Right atrium auricular region (tissue), 2 donors: ENCODE measurements around the gene TRIM29. TPM values are rescaled to one million over a fixed set of nuclear protein-coding genes. Genes with fewer than 3 reads are reported as not detected.

Experiments used
- DNase-seq: peaks from one replicate; pipeline ENCODE4 v3.0.0-alpha.2; 2019; ENCODE audit warnings: low spot score
- H3K27ac ChIP-seq, 2 donors: fragments of 200-600 bp; sonication (generic); 1 replicate in 1 of 2; 2 replicates in 1 of 2; pipeline ENCODE4 v1.5.1; 2016 to 2019
- H3K27me3 ChIP-seq, 2 donors: fragments of 200-600 bp; sonication (generic); one replicate each; pipeline versions ENCODE4 v1.5.1 to v1.6.0; 2017 to 2019
- H3K36me3 ChIP-seq: fragments of 200-600 bp; sonication (generic); one replicate; pipeline ENCODE4 v1.5.1; 2016
- H3K4me1 ChIP-seq, 2 donors: fragments of 200-600 bp; sonication (generic); one replicate each; pipeline versions ENCODE4 v1.5.1 to v1.6.0; 2017 to 2019
- H3K4me3 ChIP-seq, 2 donors: fragments of 200-600 bp; sonication (generic); 1 replicate in 1 of 2; 2 replicates in 1 of 2; pipeline ENCODE4 v1.5.1; 2017 to 2019; ENCODE audit warnings: mild to moderate bottlenecking in 1 of 2, moderate library complexity in 1 of 2
- H3K9me3 ChIP-seq, 2 donors: fragments of 200-600 bp; sonication (generic); one replicate each; pipeline ENCODE4 v1.5.1; 2019
- total RNA-seq, 2 donors: library from RNA; depleted of rRNA; stranded (reverse); fragments of >200 nt; gene quantifications; one replicate each; pipeline ENCODE4 v1.1.0, GENCODE V29; 2016
- TF ChIP-seq, protein P1 (sequence below), 2 donors: fragments of 200-600 bp; sonication (generic); IDR thresholded peaks; one replicate each; pipeline ENCODE4 v1.5.1; 2019; ENCODE audit warnings: antibody characterized with exemption in 2 of 2

The TRIM29 gene
- total RNA-seq, 2 donors from 2014 or later, result 0.85 to 2.7 TPM

DNA sequence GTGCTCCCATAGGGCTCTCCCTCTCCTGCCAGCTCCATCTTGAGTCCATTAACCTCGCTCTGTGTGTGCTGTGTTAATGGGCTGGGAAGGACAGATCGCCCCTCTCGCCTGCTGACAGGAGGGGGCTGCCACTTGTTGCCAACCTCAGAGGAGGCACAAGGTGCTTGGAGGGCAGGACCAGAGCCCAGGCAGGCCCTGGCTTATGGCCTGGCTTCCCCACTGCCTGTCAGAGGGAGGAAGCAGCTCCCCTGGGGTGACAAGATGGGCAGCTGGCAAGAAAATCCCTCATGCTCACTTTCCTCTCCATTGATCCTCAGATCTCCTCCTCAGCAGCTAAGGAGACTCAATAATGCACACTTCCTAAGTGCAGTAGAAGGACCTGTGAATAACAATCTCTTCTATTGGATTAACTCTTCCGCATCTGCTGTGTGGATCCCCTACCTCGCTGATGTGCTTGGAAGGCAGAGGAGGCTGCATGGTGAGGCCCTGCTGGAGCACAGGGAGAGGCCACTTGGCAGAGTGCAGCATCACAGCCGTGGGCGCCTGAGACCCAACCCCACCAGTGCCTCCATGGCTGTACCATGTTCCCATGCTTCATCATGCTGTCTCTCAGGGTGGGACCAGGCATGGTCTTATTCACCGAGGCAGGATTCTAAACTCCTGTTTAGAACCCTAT, 70.3 kb downstream of the TRIM29 start:
- TF ChIP-seq, protein P1, sequence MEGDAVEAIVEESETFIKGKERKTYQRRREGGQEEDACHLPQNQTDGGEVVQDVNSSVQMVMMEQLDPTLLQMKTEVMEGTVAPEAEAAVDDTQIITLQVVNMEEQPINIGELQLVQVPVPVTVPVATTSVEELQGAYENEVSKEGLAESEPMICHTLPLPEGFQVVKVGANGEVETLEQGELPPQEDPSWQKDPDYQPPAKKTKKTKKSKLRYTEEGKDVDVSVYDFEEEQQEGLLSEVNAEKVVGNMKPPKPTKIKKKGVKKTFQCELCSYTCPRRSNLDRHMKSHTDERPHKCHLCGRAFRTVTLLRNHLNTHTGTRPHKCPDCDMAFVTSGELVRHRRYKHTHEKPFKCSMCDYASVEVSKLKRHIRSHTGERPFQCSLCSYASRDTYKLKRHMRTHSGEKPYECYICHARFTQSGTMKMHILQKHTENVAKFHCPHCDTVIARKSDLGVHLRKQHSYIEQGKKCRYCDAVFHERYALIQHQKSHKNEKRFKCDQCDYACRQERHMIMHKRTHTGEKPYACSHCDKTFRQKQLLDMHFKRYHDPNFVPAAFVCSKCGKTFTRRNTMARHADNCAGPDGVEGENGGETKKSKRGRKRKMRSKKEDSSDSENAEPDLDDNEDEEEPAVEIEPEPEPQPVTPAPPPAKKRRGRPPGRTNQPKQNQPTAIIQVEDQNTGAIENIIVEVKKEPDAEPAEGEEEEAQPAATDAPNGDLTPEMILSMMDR (IDR thresholded peaks at IDR 0.05), result no peak

DNA sequence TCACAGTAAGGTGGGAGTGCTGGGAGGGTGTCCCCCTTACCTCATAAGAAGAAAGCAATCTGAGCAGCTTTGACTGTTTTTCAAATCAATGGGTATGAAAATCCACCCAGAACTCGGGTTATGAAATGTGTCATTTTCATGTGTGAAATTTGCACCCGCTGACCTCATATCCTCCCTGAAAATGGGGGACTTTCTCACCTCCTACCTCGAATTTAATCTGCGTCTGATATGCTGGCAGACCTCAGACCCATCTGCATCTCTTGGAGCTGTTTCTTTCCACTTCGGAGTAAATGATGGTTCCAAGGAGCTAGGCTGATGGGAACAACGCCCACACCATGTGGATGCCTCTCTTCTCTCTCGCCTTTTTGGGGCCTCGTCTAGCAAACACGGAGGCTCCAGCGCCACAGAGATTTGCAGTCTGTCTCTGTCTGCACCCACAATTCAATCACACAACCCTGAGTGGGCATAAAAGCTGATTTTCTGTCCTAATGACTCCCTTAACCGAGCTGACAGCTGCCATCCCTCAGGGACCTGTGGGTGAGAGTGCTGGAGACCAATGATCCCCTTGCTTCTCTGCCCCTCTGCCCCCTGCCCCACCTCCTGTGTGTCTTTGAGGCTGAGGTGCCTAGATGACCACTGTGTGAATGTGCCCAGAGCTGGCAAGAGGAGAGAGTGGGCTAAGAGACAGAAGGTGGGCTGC, 71.0 kb downstream of the TRIM29 start:
- Histone ChIP-seq H3K36me3 (no peaks in the 10 kb centered on the region), H3K27ac (no peak overlapping the region), H3K9me3 (no peaks in the 10 kb centered on the region), H3K4me3 (no peak overlapping the region), H3K27me3 (no peaks in the 10 kb centered on the region), H3K4me1 (peaks cover 0 to 6% of the 10 kb centered on the region in 2 donors)
- TF ChIP-seq, protein P1 (IDR thresholded peaks at IDR 0.05), result no peak
- DNase-seq, result no peak

More for the DNA sequence above, 70.3 kb downstream of the TRIM29 start:
- Histone ChIP-seq H3K4me1 (peaks cover 0 to under 1% of the 10 kb centered on the region in 2 donors), H3K36me3 (no peaks in the 10 kb centered on the region), H3K27ac (no peak overlapping the region), H3K4me3 (no peak overlapping the region), H3K9me3 (no peaks in the 10 kb centered on the region), H3K27me3 (no peaks in the 10 kb centered on the region)
- no peak for DNase-seq

DNA sequence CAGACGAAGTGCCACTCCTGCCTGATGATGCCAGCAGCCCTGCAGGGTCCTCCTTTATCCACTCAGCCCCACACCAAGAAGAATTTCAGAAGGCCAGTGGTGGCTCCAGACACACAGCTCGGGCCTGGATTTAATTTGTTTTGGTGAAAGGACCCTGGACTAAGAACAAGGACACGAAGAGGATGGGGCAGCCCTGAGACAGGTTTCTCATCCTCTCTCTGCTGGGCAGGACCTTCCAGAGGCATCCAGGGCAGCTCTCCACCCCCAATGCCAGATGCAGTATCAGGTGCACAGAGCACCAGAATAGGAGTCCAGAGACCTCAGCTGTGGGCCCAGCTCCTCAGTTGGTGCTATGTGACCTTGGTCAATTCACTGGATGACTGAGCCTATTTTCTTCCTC, 72.0 kb downstream of the TRIM29 start:
- H3K36me3 ChIP-seq, result no peaks in the 10 kb centered on the region
- H3K27me3 ChIP-seq, result no peaks in the 10 kb centered on the region
- DNase-seq, result peak; percentile 52
- no peak overlapping the region for H3K4me3 ChIP-seq
- peaks cover 0 to 6% of the 10 kb centered on the region in 2 donors for H3K4me1 ChIP-seq
- H3K27ac ChIP-seq, result no peak overlapping the region
- no peaks in the 10 kb centered on the region for H3K9me3 ChIP-seq
- TF ChIP-seq, protein P1 (IDR thresholded peaks at IDR 0.05), result no peak

DNA sequence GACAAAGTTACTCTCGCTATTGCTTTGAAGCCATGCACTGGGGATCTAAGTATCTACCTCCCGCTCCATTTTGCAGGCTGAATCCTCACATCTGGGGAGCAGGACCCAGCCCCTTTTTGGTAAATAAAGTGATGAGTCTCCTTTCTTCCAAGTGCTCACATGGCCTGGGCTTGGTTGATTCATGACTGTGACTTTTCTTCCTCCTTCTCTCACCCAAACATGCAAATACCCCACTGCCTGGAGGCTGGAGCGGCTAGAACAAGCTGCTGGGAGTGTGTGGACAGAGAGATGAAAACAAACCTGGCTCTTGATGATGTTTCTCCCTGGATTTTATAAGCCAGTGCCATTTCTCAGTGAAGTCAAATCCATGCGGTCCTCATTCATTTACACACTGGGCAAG, 72.7 kb downstream of the TRIM29 start:
- peak; percentile 38 for DNase-seq
- H3K27ac ChIP-seq, result no peak overlapping the region
- no peak overlapping the region for H3K4me3 ChIP-seq
- no peaks in the 10 kb centered on the region for H3K27me3 ChIP-seq
- H3K9me3 ChIP-seq, result no peaks in the 10 kb centered on the region
- TF ChIP-seq, protein P1 (IDR thresholded peaks at IDR 0.05), result no peak
- no peaks in the 10 kb centered on the region for H3K36me3 ChIP-seq
- H3K4me1 ChIP-seq, result peaks cover 0 to 6% of the 10 kb centered on the region in 2 donors

DNA sequence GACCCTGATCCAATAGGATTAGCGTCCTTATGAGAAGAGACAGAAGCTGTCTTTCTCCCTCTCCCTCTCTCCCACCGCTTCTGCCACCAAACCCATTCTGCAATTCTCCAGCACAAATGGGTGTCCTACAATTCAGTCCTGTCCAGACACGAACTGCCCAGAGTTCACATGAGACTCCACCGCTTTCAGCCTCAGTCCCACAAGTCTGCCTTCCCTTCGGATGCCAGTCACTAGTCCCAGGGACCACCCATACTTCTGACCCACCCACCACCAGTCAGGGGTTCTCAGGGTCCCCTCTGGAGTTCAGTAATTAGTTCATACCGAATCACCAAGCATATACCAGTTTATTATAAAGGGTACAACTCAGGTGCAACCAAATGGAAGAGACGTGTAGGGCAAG, 73.6 kb downstream of the TRIM29 start:
- Histone ChIP-seq H3K27ac (no peak overlapping the region), H3K27me3 (no peaks in the 10 kb centered on the region), H3K4me3 (no peak overlapping the region), H3K9me3 (no peaks in the 10 kb centered on the region), H3K4me1 (peaks cover 0 to 6% of the 10 kb centered on the region in 2 donors), H3K36me3 (no peaks in the 10 kb centered on the region)
- peak; percentile 30 for DNase-seq
- TF ChIP-seq, protein P1 (IDR thresholded peaks at IDR 0.05), result no peak
